ENCODE measurements around the gene PTPA.

DNA sequence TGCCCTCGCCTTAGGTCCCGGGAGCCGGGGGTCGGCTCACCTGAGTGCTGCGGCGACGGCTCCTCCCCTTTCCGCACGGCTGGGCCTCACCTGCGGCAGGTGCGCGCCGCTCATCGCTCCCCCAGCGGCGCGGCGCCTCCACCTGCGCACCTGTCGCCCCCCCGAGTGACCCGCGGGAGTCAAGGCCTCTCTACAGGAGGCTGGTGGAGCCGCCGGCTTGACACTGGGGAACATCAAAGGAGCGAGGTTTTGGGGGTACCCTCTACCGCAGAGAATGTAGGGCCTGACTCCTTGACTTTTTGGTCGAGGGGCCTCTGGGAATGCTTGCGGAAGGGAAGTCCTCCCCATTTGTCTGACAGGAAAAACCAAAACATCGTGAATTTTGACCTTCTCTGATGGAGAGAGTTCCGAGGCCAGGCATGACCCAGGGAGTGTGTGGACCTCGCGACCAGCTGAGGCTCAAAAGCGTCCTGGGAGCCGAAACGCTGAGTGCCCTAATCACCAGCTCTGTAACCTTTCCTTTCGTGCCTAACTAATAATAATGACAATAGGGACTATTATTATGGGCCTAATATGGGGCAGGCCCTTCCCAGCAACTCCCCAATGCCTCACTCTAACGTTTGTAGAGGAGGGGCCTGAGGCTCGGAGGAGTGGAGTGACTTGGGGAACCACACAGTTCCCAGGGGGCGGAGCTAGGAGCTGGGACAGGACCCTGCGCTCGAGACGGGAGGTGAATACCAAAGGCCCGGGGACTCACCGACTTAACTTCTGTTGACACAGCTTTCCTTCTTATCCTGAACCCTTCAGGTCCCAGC is 67.6 kb downstream of the PTPA start:
- TF ChIP-seq, protein P1, sequence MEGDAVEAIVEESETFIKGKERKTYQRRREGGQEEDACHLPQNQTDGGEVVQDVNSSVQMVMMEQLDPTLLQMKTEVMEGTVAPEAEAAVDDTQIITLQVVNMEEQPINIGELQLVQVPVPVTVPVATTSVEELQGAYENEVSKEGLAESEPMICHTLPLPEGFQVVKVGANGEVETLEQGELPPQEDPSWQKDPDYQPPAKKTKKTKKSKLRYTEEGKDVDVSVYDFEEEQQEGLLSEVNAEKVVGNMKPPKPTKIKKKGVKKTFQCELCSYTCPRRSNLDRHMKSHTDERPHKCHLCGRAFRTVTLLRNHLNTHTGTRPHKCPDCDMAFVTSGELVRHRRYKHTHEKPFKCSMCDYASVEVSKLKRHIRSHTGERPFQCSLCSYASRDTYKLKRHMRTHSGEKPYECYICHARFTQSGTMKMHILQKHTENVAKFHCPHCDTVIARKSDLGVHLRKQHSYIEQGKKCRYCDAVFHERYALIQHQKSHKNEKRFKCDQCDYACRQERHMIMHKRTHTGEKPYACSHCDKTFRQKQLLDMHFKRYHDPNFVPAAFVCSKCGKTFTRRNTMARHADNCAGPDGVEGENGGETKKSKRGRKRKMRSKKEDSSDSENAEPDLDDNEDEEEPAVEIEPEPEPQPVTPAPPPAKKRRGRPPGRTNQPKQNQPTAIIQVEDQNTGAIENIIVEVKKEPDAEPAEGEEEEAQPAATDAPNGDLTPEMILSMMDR (IDR thresholded peaks at IDR 0.05), result no peak
- no peak for TF ChIP-seq EP300 (IDR thresholded peaks at IDR 0.05)
